Measurements from ENCODE around the gene JAG1.
A peak's percentile ranks its signal among the peaks of the same experiment; 100 is the strongest.

JAG1 gene

DNA sequence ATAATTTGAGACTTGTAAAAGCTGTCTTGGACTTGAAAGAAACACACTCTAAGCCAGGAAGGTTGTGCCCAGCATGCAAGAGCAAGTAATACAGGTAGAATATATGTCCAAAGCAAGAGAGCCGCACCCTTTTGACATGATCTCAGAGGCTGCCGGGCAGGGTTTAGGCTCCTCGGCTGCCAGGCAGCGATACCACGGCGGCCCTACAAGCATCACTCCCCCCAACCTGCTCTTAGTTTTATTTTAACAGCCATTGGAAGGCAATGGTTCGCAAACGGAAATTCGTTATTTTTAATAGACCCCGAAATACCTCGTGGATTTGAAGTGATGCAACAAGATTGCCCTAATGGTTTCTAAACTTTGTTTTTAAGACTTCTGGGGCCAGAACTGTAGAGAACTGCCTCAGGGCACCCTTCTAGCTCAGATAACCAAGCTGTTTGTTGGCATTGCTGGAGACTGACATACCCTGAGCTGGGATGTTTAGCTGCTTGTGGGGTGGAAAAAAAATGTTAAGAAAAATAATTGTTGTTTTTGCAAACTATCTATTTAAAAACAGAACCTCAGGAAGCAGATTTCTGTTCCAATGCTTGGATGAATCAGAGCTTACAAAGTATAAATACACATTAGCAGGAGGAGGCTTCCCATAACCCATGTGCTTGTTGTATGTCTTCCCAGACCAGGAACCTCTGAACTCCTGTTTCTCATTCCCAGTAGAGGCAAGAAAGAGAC, 39.0 kb downstream of the JAG1 start:
- H3K4me3 ChIP-seq (ENCODE audit: low read depth, low read length) = no peak overlapping the region
- TF ChIP-seq, protein P1, sequence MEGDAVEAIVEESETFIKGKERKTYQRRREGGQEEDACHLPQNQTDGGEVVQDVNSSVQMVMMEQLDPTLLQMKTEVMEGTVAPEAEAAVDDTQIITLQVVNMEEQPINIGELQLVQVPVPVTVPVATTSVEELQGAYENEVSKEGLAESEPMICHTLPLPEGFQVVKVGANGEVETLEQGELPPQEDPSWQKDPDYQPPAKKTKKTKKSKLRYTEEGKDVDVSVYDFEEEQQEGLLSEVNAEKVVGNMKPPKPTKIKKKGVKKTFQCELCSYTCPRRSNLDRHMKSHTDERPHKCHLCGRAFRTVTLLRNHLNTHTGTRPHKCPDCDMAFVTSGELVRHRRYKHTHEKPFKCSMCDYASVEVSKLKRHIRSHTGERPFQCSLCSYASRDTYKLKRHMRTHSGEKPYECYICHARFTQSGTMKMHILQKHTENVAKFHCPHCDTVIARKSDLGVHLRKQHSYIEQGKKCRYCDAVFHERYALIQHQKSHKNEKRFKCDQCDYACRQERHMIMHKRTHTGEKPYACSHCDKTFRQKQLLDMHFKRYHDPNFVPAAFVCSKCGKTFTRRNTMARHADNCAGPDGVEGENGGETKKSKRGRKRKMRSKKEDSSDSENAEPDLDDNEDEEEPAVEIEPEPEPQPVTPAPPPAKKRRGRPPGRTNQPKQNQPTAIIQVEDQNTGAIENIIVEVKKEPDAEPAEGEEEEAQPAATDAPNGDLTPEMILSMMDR (conservative IDR thresholded peaks at IDR 0.05; ENCODE audit: low read depth, low read length) = no peak
- DNase-seq (ENCODE audit: low read depth) = peak; percentile 93

DNA sequence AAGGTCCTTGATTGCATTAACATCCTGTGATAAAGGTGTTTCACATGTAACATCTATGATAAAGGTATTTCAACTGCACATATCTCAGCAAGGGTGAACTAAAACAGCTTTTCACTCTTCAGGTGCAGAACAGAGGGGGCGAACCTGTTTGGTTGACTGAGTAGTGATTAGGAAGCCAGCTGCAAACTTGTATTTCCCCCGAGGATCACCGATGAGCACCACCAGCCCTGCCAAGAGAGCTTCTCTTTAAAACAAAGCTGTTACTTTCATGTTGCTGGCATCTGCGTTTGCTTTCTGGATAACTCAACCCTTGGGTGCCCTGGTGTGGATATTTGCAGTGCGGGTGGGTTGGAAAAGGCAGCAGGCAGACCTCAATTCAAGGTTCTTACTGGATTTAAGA, 39.6 kb downstream of the JAG1 start:
- no peak for DNase-seq (ENCODE audit: low read depth)
- no peak overlapping the region for H3K4me3 ChIP-seq (ENCODE audit: low read depth, low read length)
- TF ChIP-seq, protein P1 (conservative IDR thresholded peaks at IDR 0.05; ENCODE audit: low read depth, low read length) = no peak

DNA sequence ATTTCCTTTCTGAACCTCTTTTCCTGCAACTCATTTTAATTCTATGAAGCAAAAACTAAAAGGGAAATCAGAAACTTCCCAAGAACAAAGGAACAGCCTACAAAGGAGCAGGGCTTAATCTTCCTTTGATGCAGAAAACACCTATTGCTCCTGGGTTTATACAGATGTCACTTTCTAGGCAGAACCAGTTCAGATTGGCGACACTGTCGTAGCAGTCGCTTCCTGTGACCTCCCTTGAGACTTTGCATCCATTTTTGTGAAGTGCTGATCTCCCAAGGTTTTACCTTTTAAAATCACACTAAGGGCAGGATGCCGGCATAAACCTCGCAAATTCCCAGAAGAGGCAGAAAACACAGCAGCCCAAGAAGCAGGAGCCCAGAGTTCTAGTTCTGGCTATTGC, 40.1 kb downstream of the JAG1 start:
- DNase-seq (ENCODE audit: low read depth) = no peak
- H3K4me3 ChIP-seq (ENCODE audit: low read depth, low read length) = no peak overlapping the region
- TF ChIP-seq, protein P1 (conservative IDR thresholded peaks at IDR 0.05; ENCODE audit: low read depth, low read length) = no peak

DNA sequence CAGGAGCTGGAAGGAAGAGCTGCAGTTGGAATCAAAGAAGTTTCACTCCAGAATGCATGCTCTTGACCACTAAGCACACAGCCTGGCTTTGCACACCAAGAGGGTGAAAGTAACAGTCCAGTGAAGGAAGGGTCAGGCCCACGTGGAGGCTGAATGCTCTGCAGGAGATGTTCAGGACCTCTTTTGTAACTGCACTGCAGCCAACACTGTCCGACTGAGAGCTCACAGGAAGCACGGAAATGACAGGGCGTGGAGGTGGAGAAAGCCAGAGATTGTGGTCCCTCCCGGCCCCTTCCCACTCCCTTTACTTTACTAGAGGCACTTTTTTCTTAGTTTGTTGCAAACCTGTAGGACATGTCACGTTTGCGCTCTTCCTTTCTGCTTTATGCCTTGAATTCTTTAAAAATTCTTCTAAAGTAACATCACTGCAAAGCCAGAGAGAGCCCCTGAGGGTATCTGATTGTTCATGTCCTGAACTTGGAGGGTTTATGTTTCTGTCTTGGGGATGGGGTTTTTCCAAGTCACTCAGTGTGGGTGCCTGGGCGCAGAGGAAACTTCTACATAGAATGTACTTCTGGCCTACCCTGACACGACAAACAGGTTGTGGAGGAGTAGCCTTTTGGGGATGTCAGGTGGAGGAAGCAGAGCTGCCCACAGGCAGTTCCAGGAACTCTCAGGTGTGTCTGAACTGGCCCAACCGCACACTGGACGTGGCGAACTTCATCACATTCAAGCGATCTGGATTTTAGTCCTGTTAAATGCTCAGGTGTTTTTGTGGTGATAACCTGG, 40.9 kb downstream of the JAG1 start:
- H3K4me3 ChIP-seq (ENCODE audit: low read depth, low read length) = no peak overlapping the region
- TF ChIP-seq, protein P1 (conservative IDR thresholded peaks at IDR 0.05; ENCODE audit: low read depth, low read length) = no peak
- peak; percentile 70 for DNase-seq (ENCODE audit: low read depth)

DNA sequence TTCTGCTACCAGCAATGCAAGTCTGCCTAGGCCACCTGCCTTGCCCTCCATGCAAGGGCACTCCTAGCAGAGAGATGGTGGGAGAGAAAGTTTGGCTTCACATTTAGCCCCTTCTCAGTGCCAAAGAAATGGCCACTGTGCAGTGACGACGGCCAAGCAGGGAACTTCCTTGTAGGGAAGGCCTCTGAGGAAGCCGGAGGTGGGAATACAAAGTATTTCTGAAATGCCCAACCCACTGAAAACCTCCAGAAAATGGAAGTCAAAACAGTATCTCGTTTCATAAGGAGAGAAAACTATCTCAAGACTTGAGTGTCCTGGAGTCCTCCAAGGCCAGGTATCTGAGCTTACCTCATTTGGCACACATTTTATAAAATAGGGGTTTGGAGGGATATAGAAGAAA, 42.7 kb downstream of the JAG1 start:
- TF ChIP-seq, protein P1 (conservative IDR thresholded peaks at IDR 0.05; ENCODE audit: low read depth, low read length) = no peak
- no peak for DNase-seq (ENCODE audit: low read depth)

DNA sequence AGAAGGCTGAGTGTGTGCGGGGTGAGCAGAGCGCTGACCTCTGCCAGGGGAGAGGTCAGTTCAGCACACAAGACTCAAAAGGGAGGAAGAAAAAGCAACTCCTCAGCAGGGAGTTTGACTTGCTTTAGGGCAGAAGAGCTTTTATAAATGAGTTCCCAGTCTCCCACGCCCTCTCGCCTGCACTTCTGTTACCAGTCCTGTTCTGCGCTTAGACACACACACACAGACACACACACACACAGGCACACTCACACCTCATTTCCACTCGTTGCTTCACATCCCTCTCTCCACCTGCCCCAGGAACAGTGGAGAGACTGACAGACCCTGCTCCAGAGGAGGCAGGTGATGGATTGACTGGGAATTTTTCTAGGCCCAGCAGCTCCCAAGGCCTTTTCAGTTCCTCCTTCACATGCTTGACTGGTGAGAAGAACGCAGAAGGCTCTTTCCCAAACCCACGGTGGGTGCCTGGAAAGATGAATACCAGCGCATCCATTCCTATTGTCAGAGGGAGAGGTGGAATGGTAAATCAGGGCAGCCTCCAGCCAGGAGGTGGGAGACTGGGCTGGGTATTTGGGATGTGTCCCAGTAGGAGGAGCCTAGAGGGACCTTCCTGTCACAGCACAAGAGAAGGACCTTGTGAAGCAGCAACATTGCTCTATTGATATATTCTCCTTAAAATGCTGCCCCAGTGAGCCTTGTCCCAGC, 43.7 kb downstream of the JAG1 start:
- TF ChIP-seq, protein P1 (conservative IDR thresholded peaks at IDR 0.05; ENCODE audit: low read depth, low read length) = no peak
- no peak overlapping the region for H3K4me3 ChIP-seq (ENCODE audit: low read depth, low read length)
- DNase-seq (ENCODE audit: low read depth) = peak; percentile 33

More for the DNA sequence above, 42.7 kb downstream of the JAG1 start:
- no peak overlapping the region for H3K4me3 ChIP-seq (ENCODE audit: low read depth, low read length)
